ENCODE measurements around the gene ZC3H13.

- TF ChIP-seq POLR2A (IDR thresholded peaks at IDR 0.05) (no peak), CTCF (IDR thresholded peaks at IDR 0.05) (no peak), EP300 (IDR thresholded peaks at IDR 0.05) (no peak)
These were observed 57.3 kb downstream of the ZC3H13 start for GRCh38 chr13:45995245-45995644.
